GM12878 (cell line): ENCODE data around the gene C20orf202. TPM values are rescaled to one million over a fixed set of nuclear protein-coding genes. Genes with fewer than 3 reads are reported as not detected.

Experiments used
- ATAC-seq: fragments of 200-7000 bp; cut with Tn5 transposase; 3 replicates; pipeline ENCODE4 v1.9.1; 2020; ENCODE audit warnings: mild to moderate bottlenecking, moderate library complexity
- BruUV-seq: library from RNA; stranded (reverse); fragments of 400-500 nt; replicated peaks from 2 replicates; lab custom pipeline; 2021; lab: Mats Ljungman, UMichigan
- CTCF ChIA-PET: fragments of 300-600 bp; sonication (Branson Sonifier 250); formaldehyde crosslinking; extraction: SDS; loops from one replicate; lab custom pipeline; 2021; ENCODE audit warnings: inconsistent platforms; lab: Yijun Ruan, JAX
- POLR2A ChIA-PET: fragments of 350-600 bp; formaldehyde crosslinking; extraction: SDS; loops from one replicate; lab custom pipeline; 2021; ENCODE audit warnings: inconsistent platforms; lab: Charles Lee
- RAD21 ChIA-PET: fragments of 300-600 bp; sonication (Branson Sonifier 250); formaldehyde crosslinking; loops from one replicate; lab custom pipeline; 2023; ENCODE audit warnings: antibody characterized with exemption; ENCODE audit not compliant: unreplicated experiment; lab: Charles Lee
- SMC1A ChIA-PET: fragments of 300-600 bp; sonication (Branson Sonifier 250); formaldehyde crosslinking; loops from one replicate; lab custom pipeline; 2023; ENCODE audit not compliant: unreplicated experiment, uncharacterized antibody; lab: Charles Lee
- DNase-seq: peaks from one replicate; pipeline ENCODE4 v3.0.0-alpha.2; 2011; ENCODE audit warnings: low read depth, low spot score
- FAIRE-seq: peaks from 3 replicates; lab custom pipeline; 2011; peaks lifted over from hg19 to GRCh38; lab: Jason Lieb, UNC
- H2AFZ ChIP-seq: 2 replicates; pipeline ENCODE4 v1.6.0; 2011; ENCODE audit warnings: low read depth, low read length, control low read depth; ENCODE audit not compliant: control insufficient read depth
- H3K27ac ChIP-seq: 2 replicates; pipeline ENCODE4 v1.5.1; 2011; ENCODE audit warnings: control low read depth; ENCODE audit not compliant: control insufficient read depth, insufficient read depth
- H3K27me3 ChIP-seq, 2 experiments: replicated peaks in 1 of 2; 2 replicates each; pipeline versions ENCODE4 v1.6.0 to v1.6.1; 2011; ENCODE audit warnings: low read length in 1 of 2; ENCODE audit not compliant: control insufficient read depth in 2 of 2, insufficient read depth in 2 of 2
- H3K36me3 ChIP-seq, 2 experiments: 2 replicates each; pipeline ENCODE4 v1.5.1; 2011; ENCODE audit warnings: low read length in 1 of 2; ENCODE audit not compliant: control insufficient read depth in 2 of 2, insufficient read depth in 2 of 2
- H3K4me1 ChIP-seq: 2 replicates; pipeline ENCODE4 v1.6.1; 2011; ENCODE audit warnings: mild to moderate bottlenecking, low read length, moderate library complexity, mixed read lengths; ENCODE audit not compliant: control insufficient read depth, insufficient read depth
- H3K4me2 ChIP-seq: 2 replicates; pipeline ENCODE4 v1.6.0; 2011; ENCODE audit warnings: control low read depth; ENCODE audit not compliant: control insufficient read depth, insufficient read depth
- H3K4me3 ChIP-seq: fragments of 200-600 bp; sonication (generic); 2 replicates; pipeline ENCODE4 v1.5.1; 2016
- H3K79me2 ChIP-seq: 2 replicates; pipeline ENCODE4 v1.6.0; 2011; ENCODE audit warnings: low read length; ENCODE audit not compliant: control insufficient read depth, insufficient read depth
- H3K9ac ChIP-seq: 2 replicates; pipeline ENCODE4 v1.8.0; 2011; ENCODE audit warnings: low read length, control low read depth, mixed read lengths; ENCODE audit not compliant: control insufficient read depth, insufficient read depth
- H3K9me3 ChIP-seq: replicated peaks from 3 replicates; pipeline ENCODE4 v1.5.1; 2011; ENCODE audit warnings: mild to moderate bottlenecking, low read length; ENCODE audit not compliant: control insufficient read depth, insufficient read depth
- H4K20me1 ChIP-seq: 2 replicates; pipeline ENCODE4 v1.6.0; 2011; ENCODE audit not compliant: control insufficient read depth, insufficient read depth
- BCL11A ChIP-seq: IDR thresholded peaks from 2 replicates; pipeline ENCODE4 v1.6.1; 2011; ENCODE audit warnings: low read depth, low read length
- BHLHE40 ChIP-seq, 2 experiments: fragments of 450-650 bp in 1 of 2; IDR thresholded peaks; 2 replicates each; pipeline ENCODE4 v1.6.1; 2011 to 2017; ENCODE audit warnings: low read depth in 2 of 2, borderline replicate concordance in 1 of 2, improper control_type of control experiment in 1 of 2, low read length in 1 of 2, mild to moderate bottlenecking in 1 of 2
- EED ChIP-seq: sonication (generic); IDR thresholded peaks from 2 replicates; pipeline ENCODE4 v1.6.1; 2016; ENCODE audit warnings: antibody characterized with exemption, low read depth
- EGR1 ChIP-seq, 2 experiments: IDR thresholded peaks; 1 replicate in 1 of 2; 2 replicates in 1 of 2; pipeline ENCODE4 v1.6.1; 2011 to 2012; ENCODE audit warnings: low read depth in 2 of 2, low read length in 2 of 2, borderline replicate concordance in 1 of 2, mild to moderate bottlenecking in 1 of 2, moderate library complexity in 1 of 2
- FOS ChIP-seq: IDR thresholded peaks from 3 replicates; pipeline ENCODE4 v1.6.1; 2011; ENCODE audit warnings: borderline replicate concordance; ENCODE audit not compliant: insufficient read length; ENCODE audit errors: extremely low read depth
- HDAC2 ChIP-seq: fragments of 200-600 bp; sonication (generic); IDR thresholded peaks from 2 replicates; pipeline ENCODE4 v1.6.1; 2017
- NR2F1 ChIP-seq: fragments of 450-650 bp; conservative IDR thresholded peaks from 2 replicates; pipeline ENCODE4 v1.6.1; 2017; ENCODE audit warnings: mild to moderate bottlenecking
- NRF1 ChIP-seq: conservative IDR thresholded peaks from 2 replicates; pipeline ENCODE4 v1.6.1; 2011; ENCODE audit warnings: mild to moderate bottlenecking, low read depth, low read length, improper control_type of control experiment
- RFX5 ChIP-seq: IDR thresholded peaks from 2 replicates; pipeline ENCODE4 v1.6.1; 2011; ENCODE audit warnings: low read depth, low read length, improper control_type of control experiment
- SMAD1 ChIP-seq: fragments of 450-650 bp; IDR thresholded peaks from 2 replicates; pipeline ENCODE4 v1.6.1; 2018; ENCODE audit warnings: mild to moderate bottlenecking, low read depth; ENCODE audit not compliant: partially characterized antibody
- TBL1XR1 ChIP-seq: IDR thresholded peaks from 2 replicates; pipeline ENCODE4 v1.6.1; 2012; ENCODE audit warnings: low read depth, low read length, improper control_type of control experiment
- YBX1 ChIP-seq: fragments of 450-650 bp; IDR thresholded peaks from 2 replicates; pipeline ENCODE4 v1.6.1; 2016; ENCODE audit warnings: antibody characterized with exemption
- ZBED1 ChIP-seq: IDR thresholded peaks from 2 replicates; pipeline ENCODE4 v1.6.1; 2016; ENCODE audit warnings: borderline replicate concordance
- WGBS: methylation state at CpG from one replicate; pipeline ENCODE4 v1.1.6; 2016; ENCODE audit warnings: low lambda C conversion rate; ENCODE audit not compliant: insufficient replicate concordance, insufficient coverage; ENCODE audit errors: missing lambda C conversion rate; 5-methylcytosine and 5-hydroxymethylcytosine counted together
- in situ Hi-C: fragments of 300-500 bp; cut with MboI; formaldehyde crosslinking; loops from 9 replicates; pipeline ENCODE4 v1.14.3; 2018; ENCODE audit warnings: mixed read lengths
- intact Hi-C: fragments of 100-400 bp; cut with micrococcal nuclease; formaldehyde crosslinking; loops from one replicate; pipeline ENCODE4 v1.14.2; 2022; ENCODE audit not compliant: unreplicated experiment
- polyA plus RNA-seq, 11 experiments: library from polyadenylated mRNA; depleted of rRNA in 4 of 11; unstranded in 6 of 11; stranded (reverse) in 5 of 11; fragments of >200 nt; fragmentation: Nextera tagmentation in 4 of 11; fragmentation: Illumina TruSeq in 1 of 11; extraction: Ambion mirVana in 4 of 11; extraction: Trizol in 1 of 11; gene quantifications; 1 replicate in 1 of 11; 2 replicates in 10 of 11; pipeline versions ENCODE4 v1.2.1 to v1.2.3, GENCODE V29; 2011 to 2016; ENCODE audit warnings: inconsistent platforms in 2 of 11, missing spikeins in 2 of 11, low read depth in 1 of 11
- total RNA-seq, 4 experiments: library from RNA; depleted of rRNA in 3 of 4; stranded (reverse); fragments of >200 nt in 3 of 4; fragmentation: Illumina TruSeq in 1 of 4; extraction: Trizol in 1 of 4; gene quantifications; 2 replicates each; pipeline versions ENCODE4 v1.2.1 to v1.2.3, GENCODE V29; 2013 to 2021
- TF ChIP-seq, protein P1 (sequence below): fragments of 450-650 bp; formaldehyde crosslinking; IDR thresholded peaks from 2 replicates; pipeline ENCODE4 v1.5.0; 2022; ENCODE audit warnings: mild to moderate bottlenecking, missing genetic modification characterization
- TF ChIP-seq, protein P2 (sequence below): IDR thresholded peaks from 2 replicates; pipeline ENCODE4 v1.6.1; 2011; ENCODE audit warnings: low read depth, low read length, improper control_type of control experiment, borderline replicate concordance

C20orf202 gene
- total and polyA plus RNA-seq, 10 of the 15 experiments (the other 5 are each of a cell fraction or from before 2014, with no cell fraction given): 0.04 TPM; not detected in 8

DNA sequence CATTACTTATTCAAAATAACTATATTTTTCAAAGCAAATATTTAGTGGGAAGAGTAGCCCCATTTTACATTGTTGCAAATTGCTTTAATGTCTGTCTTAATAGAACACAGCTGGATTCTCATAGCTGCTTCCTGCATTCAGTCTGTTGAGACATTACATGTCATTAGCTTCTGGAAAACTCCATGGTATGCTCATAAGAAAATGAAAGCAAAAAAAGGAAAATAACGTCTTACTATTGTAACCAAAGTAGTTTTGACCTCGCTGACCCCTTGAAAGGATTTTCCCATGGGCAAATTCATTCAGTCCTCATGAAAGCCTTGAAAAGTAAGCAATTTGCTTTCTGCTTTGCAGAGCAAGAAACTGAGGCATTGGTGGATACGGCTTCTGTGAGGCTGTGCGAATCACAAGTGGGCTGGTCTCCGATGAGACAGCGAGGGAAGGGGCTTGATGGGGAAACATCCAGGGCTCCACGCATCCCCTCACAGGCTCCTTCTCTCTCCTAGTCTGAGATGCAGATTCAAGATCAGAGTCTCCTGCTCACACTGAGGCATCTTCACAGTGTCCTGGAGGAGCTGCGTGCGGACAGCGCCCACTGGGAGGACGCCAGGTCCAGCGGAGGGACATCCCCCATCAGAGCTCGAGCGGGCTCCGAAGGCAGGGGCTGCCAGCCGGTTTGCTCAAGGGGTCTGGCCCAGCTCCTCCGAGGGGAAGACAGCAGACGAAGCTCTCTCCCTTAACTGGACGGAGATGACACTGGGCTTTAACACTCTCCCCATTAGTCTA is 3.3 kb downstream of the C20orf202 start:
- H3K27me3 ChIP-seq: no peaks in the 10 kb centered on the region; a peak in 1 of 4 replicates
- FAIRE-seq: no peak
- no peak for ATAC-seq
- H3K4me2 ChIP-seq: no peak overlapping the region
- H4K20me1 ChIP-seq: no peaks in the 10 kb centered on the region
- DNase-seq: no peak
- H3K9ac ChIP-seq: no peak overlapping the region
- H3K4me3 ChIP-seq: no peak overlapping the region
- POLR2A ChIA-PET: no interaction called here
- SMC1A ChIA-PET: no interaction called here
- no peak overlapping the region for H3K27ac ChIP-seq
- H3K79me2 ChIP-seq: no peaks in the 10 kb centered on the region
- no peak overlapping the region for H2AFZ ChIP-seq
- TF ChIP-seq, protein P1, sequence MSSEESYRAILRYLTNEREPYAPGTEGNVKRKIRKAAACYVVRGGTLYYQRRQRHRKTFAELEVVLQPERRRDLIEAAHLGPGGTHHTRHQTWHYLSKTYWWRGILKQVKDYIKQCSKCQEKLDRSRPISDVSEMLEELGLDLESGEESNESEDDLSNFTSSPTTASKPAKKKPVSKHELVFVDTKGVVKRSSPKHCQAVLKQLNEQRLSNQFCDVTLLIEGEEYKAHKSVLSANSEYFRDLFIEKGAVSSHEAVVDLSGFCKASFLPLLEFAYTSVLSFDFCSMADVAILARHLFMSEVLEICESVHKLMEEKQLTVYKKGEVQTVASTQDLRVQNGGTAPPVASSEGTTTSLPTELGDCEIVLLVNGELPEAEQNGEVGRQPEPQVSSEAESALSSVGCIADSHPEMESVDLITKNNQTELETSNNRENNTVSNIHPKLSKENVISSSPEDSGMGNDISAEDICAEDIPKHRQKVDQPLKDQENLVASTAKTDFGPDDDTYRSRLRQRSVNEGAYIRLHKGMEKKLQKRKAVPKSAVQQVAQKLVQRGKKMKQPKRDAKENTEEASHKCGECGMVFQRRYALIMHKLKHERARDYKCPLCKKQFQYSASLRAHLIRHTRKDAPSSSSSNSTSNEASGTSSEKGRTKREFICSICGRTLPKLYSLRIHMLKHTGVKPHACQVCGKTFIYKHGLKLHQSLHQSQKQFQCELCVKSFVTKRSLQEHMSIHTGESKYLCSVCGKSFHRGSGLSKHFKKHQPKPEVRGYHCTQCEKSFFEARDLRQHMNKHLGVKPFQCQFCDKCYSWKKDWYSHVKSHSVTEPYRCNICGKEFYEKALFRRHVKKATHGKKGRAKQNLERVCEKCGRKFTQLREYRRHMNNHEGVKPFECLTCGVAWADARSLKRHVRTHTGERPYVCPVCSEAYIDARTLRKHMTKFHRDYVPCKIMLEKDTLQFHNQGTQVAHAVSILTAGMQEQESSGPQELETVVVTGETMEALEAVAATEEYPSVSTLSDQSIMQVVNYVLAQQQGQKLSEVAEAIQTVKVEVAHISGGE (CRISPR knock-in tag): no peak
- TF ChIP-seq NR2F1 (no peak), TBL1XR1 (no peak), FOS (no peak), NRF1 (no peak), RFX5 (no peak), EGR1 (IDR thresholded peaks at IDR 0.05; ENCODE audit: borderline replicate concordance in 1 of 2, low read depth in 2 of 2, low read length in 2 of 2) (no peak), SMAD1 (no peak), BCL11A (no peak), ZBED1 (no peak), YBX1 (no peak), HDAC2 (no peak), EED (no peak), BHLHE40 (IDR thresholded peaks at IDR 0.05; ENCODE audit: borderline replicate concordance in 1 of 2, low read depth in 2 of 2, low read length in 1 of 2) (no peak)
- TF ChIP-seq, protein P2, sequence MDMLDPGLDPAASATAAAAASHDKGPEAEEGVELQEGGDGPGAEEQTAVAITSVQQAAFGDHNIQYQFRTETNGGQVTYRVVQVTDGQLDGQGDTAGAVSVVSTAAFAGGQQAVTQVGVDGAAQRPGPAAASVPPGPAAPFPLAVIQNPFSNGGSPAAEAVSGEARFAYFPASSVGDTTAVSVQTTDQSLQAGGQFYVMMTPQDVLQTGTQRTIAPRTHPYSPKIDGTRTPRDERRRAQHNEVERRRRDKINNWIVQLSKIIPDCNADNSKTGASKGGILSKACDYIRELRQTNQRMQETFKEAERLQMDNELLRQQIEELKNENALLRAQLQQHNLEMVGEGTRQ: no peak
- BruUV-seq: no TSS peak
- H3K9me3 ChIP-seq: no peaks in the 10 kb centered on the region
- intact Hi-C loops (no loop called here), in situ Hi-C loops (no loop called here)
- RAD21 ChIA-PET: interaction anchor here (0.6 kb wide), 1 partner anchor 388 kb away, joined by 3 read pairs; no protein-coding TSS in a partner anchor
- WGBS: 59% methylated on average over 19 of the region's 19 CpGs
- CTCF ChIA-PET: interaction anchor here (1.0 kb wide), 1 partner anchor 388 kb away, joined by 3 read pairs; no protein-coding TSS in a partner anchor
- no peaks in the 10 kb centered on the region for H3K4me1 ChIP-seq
- no peaks in the 10 kb centered on the region for H3K36me3 ChIP-seq
